K562 (cell line): ENCODE data around the gene OPA3. TPM values are rescaled to one million over a fixed set of nuclear protein-coding genes. Genes with fewer than 3 reads are reported as not detected.

ENCODE experiments used
- CCNT2 ChIP-seq: IDR thresholded peaks from 2 replicates; pipeline ENCODE4 v1.6.1; 2011; ENCODE audit warnings: borderline replicate concordance, low read depth, mild to moderate bottlenecking, moderate library complexity, mixed read lengths, low read length; ENCODE audit not compliant: insufficient read length; ENCODE audit errors: extremely low read depth
- DPF2 ChIP-seq: fragments of 450-650 bp; IDR thresholded peaks from 2 replicates; pipeline ENCODE4 v1.6.1; 2016
- ELF2 ChIP-seq: fragments of 250-450 bp; sonication (Bioruptor Pico); IDR thresholded peaks from 2 replicates; pipeline ENCODE4 v1.5.0; 2021; ENCODE audit warnings: mild to moderate bottlenecking
- FOXA1 ChIP-seq: fragments of 450-650 bp; IDR thresholded peaks from 2 replicates; pipeline ENCODE4 v1.6.1; 2016; ENCODE audit warnings: mild to moderate bottlenecking, borderline replicate concordance
- KAT2B ChIP-seq: IDR thresholded peaks from one replicate; pipeline ENCODE4 v1.6.1; 2012; ENCODE audit warnings: low read depth, mild to moderate bottlenecking, control low read depth, inconsistent platforms, low read length, moderate library complexity
- RAD21 ChIP-seq, 2 experiments: fragments of 250-450 bp in 1 of 2; fragments of 450-650 bp in 1 of 2; sonication (Bioruptor Pico) in 1 of 2; formaldehyde crosslinking in 1 of 2; IDR thresholded peaks in 1 of 2; conservative IDR thresholded peaks in 1 of 2; 2 replicates each; pipeline versions ENCODE4 v1.4.0 to v1.8.0; 2020 to 2022; ENCODE audit warnings: mild to moderate bottlenecking in 2 of 2, moderate library complexity in 1 of 2
- SIX5 ChIP-seq, 2 experiments: IDR thresholded peaks; 2 replicates each; pipeline ENCODE4 v1.6.1; 2011; ENCODE audit warnings: low read length in 2 of 2, borderline replicate concordance in 1 of 2, low read depth in 1 of 2, mild to moderate bottlenecking in 1 of 2, moderate library complexity in 1 of 2; ENCODE audit not compliant: insufficient read depth in 1 of 2
- SP2 ChIP-seq: IDR thresholded peaks from 2 replicates; pipeline ENCODE4 v1.6.1; 2011; ENCODE audit warnings: mild to moderate bottlenecking, low read depth, low read length, moderate library complexity; ENCODE audit not compliant: poor library complexity, severe bottlenecking; ENCODE audit errors: extremely low read depth
- SRSF9 ChIP-seq: fragments of 200-400 bp; formaldehyde crosslinking; IDR thresholded peaks from 2 replicates; pipeline ENCODE4 v1.6.1; 2017; ENCODE audit warnings: low read depth, low read length, borderline replicate concordance
- SUPT5H ChIP-seq: fragments of 450-650 bp; IDR thresholded peaks from 2 replicates; pipeline ENCODE4 v1.6.1; 2016
- TAF9B ChIP-seq: fragments of 450-650 bp; IDR thresholded peaks from 2 replicates; pipeline ENCODE4 v1.6.1; 2018; ENCODE audit warnings: mild to moderate bottlenecking; ENCODE audit not compliant: partially characterized antibody
- ZNF121 ChIP-seq: sonication (generic); formaldehyde crosslinking; conservative IDR thresholded peaks from 2 replicates; pipeline ENCODE4 v1.8.0; 2022; ENCODE audit warnings: missing genetic modification reagents
- ZNF133 ChIP-seq: fragments of 250-450 bp; sonication (Bioruptor Pico); IDR thresholded peaks from 2 replicates; pipeline ENCODE4 v1.4.0; 2020; ENCODE audit warnings: mild to moderate bottlenecking
- ZNF282 ChIP-seq: sonication (generic); formaldehyde crosslinking; IDR thresholded peaks from 2 replicates; pipeline ENCODE4 v1.8.1; 2023; ENCODE audit warnings: missing genetic modification reagents
- ZNF75A ChIP-seq: fragments of 450-650 bp; formaldehyde crosslinking; IDR thresholded peaks from 2 replicates; pipeline ENCODE4 v1.4.0; 2020; ENCODE audit warnings: mild to moderate bottlenecking
- polyA plus RNA-seq, 8 experiments: library from polyadenylated mRNA; depleted of rRNA in 4 of 8; stranded (reverse) in 5 of 8; unstranded in 3 of 8; fragments of >200 nt; fragmentation: Nextera tagmentation in 2 of 8; fragmentation: Illumina TruSeq in 1 of 8; extraction: Ambion mirVana in 2 of 8; extraction: Trizol in 1 of 8; gene quantifications; 2 replicates each; pipeline versions ENCODE4 v1.2.1 to v1.2.3, GENCODE V29; 2011 to 2014; ENCODE audit warnings: inconsistent platforms in 1 of 8, missing spikeins in 1 of 8
- total RNA-seq, 7 experiments: library from RNA; depleted of rRNA in 6 of 7; stranded (reverse); fragments of >200 nt in 6 of 7; fragmentation: Illumina TruSeq in 2 of 7; extraction: Trizol in 2 of 7; gene quantifications; 2 replicates each; pipeline versions ENCODE4 v1.2.1 to v1.2.3, GENCODE V29; 2011 to 2021; ENCODE audit warnings: low replicate concordance in 1 of 7
- TF ChIP-seq, protein P1 (sequence below): fragments of 450-650 bp; formaldehyde crosslinking; IDR thresholded peaks from 2 replicates; pipeline ENCODE4 v1.4.0; 2020; ENCODE audit warnings: mild to moderate bottlenecking
- TF ChIP-seq, protein P2 (sequence below): fragments of 250-450 bp; sonication (Bioruptor Pico); IDR thresholded peaks from 2 replicates; pipeline ENCODE4 v1.4.0; 2020
- TF ChIP-seq, protein P3 (sequence below): fragments of 450-650 bp; IDR thresholded peaks from 2 replicates; pipeline ENCODE4 v1.6.1; 2016; ENCODE audit warnings: low read depth

The OPA3 gene
- total and polyA plus RNA-seq, 9 of the 15 experiments (the other 6 are each of a cell fraction or from before 2014, with no cell fraction given): 1.4 to 18.8 (median 9.0) TPM

DNA sequence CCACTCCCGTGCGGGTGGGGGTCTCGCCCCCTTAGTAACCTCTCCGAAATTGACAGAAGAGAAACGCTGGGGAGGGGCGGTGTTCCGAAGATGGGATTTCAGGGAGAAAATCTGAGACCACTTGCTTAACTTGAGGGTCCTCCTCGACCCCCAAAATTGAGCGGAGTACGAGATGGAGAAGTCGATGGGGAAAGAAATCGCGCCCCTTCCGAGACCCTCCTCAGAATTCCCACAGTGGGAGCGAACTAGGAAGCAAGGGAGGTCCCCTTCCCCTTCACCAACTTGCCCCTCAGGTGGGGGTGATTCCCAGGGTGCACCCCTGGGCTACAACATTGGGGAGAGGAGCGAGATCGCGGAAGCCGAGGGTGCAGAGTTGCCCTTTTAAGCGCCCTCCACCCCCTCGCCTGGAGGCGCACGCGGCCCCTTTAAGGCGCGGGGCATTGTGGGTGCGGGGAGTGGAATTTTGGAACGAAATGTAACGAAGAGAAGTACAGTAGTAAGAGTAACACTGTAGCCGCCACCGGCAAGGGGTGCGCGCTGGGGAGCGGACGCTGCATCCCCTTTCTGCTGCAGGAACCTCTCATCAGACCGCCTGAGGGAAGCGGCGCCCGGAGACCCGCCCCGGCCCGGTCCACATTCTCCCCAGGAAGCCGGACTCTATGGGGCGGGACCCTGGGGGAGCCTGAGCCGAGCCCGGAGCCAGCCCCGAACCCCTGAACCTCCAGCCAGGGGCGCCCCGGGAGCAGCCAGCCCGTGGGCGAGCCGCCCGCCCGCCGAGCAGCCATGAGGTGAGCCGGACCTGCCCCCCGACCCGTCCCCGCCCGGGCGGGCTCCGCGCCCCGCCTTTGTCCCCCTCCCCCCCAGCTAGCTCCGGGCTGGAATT lies 77.4 kb downstream of the OPA3 start, which contains the start of gene VASP (continued):
- no peak for TF ChIP-seq KAT2B
- TF ChIP-seq, protein P1, sequence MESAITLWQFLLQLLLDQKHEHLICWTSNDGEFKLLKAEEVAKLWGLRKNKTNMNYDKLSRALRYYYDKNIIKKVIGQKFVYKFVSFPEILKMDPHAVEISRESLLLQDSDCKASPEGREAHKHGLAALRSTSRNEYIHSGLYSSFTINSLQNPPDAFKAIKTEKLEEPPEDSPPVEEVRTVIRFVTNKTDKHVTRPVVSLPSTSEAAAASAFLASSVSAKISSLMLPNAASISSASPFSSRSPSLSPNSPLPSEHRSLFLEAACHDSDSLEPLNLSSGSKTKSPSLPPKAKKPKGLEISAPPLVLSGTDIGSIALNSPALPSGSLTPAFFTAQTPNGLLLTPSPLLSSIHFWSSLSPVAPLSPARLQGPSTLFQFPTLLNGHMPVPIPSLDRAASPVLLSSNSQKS (CRISPR knock-in tag): no peak
- TF ChIP-seq ELF2: peak; percentile 40; the same call in 1 of the 2 replicates
- TF ChIP-seq, protein P2, sequence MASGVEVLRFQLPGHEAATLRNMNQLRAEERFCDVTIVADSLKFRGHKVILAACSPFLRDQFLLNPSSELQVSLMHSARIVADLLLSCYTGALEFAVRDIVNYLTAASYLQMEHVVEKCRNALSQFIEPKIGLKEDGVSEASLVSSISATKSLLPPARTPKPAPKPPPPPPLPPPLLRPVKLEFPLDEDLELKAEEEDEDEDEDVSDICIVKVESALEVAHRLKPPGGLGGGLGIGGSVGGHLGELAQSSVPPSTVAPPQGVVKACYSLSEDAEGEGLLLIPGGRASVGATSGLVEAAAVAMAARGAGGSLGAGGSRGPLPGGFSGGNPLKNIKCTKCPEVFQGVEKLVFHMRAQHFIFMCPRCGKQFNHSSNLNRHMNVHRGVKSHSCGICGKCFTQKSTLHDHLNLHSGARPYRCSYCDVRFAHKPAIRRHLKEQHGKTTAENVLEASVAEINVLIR: no peak
- TF ChIP-seq SIX5 (IDR thresholded peaks at IDR 0.05; ENCODE audit: borderline replicate concordance in 1 of 2, insufficient read depth in 1 of 2, low read depth in 1 of 2, low read length in 2 of 2): no peak
- no peak for TF ChIP-seq ZNF133 (CRISPR knock-in tag)
- no peak for TF ChIP-seq SP2
- TF ChIP-seq ZNF282 (CRISPR knock-in tag): no peak
- no peak for TF ChIP-seq ZNF75A (CRISPR knock-in tag)
- TF ChIP-seq FOXA1: no peak
- peak; percentile 96 for TF ChIP-seq SUPT5H
- peak; percentile 70 for TF ChIP-seq TAF9B
- TF ChIP-seq DPF2: no peak
- TF ChIP-seq ZNF121: no peak
- peak; percentile 63 for TF ChIP-seq CCNT2
- TF ChIP-seq SRSF9: no peak
- TF ChIP-seq, protein P3, sequence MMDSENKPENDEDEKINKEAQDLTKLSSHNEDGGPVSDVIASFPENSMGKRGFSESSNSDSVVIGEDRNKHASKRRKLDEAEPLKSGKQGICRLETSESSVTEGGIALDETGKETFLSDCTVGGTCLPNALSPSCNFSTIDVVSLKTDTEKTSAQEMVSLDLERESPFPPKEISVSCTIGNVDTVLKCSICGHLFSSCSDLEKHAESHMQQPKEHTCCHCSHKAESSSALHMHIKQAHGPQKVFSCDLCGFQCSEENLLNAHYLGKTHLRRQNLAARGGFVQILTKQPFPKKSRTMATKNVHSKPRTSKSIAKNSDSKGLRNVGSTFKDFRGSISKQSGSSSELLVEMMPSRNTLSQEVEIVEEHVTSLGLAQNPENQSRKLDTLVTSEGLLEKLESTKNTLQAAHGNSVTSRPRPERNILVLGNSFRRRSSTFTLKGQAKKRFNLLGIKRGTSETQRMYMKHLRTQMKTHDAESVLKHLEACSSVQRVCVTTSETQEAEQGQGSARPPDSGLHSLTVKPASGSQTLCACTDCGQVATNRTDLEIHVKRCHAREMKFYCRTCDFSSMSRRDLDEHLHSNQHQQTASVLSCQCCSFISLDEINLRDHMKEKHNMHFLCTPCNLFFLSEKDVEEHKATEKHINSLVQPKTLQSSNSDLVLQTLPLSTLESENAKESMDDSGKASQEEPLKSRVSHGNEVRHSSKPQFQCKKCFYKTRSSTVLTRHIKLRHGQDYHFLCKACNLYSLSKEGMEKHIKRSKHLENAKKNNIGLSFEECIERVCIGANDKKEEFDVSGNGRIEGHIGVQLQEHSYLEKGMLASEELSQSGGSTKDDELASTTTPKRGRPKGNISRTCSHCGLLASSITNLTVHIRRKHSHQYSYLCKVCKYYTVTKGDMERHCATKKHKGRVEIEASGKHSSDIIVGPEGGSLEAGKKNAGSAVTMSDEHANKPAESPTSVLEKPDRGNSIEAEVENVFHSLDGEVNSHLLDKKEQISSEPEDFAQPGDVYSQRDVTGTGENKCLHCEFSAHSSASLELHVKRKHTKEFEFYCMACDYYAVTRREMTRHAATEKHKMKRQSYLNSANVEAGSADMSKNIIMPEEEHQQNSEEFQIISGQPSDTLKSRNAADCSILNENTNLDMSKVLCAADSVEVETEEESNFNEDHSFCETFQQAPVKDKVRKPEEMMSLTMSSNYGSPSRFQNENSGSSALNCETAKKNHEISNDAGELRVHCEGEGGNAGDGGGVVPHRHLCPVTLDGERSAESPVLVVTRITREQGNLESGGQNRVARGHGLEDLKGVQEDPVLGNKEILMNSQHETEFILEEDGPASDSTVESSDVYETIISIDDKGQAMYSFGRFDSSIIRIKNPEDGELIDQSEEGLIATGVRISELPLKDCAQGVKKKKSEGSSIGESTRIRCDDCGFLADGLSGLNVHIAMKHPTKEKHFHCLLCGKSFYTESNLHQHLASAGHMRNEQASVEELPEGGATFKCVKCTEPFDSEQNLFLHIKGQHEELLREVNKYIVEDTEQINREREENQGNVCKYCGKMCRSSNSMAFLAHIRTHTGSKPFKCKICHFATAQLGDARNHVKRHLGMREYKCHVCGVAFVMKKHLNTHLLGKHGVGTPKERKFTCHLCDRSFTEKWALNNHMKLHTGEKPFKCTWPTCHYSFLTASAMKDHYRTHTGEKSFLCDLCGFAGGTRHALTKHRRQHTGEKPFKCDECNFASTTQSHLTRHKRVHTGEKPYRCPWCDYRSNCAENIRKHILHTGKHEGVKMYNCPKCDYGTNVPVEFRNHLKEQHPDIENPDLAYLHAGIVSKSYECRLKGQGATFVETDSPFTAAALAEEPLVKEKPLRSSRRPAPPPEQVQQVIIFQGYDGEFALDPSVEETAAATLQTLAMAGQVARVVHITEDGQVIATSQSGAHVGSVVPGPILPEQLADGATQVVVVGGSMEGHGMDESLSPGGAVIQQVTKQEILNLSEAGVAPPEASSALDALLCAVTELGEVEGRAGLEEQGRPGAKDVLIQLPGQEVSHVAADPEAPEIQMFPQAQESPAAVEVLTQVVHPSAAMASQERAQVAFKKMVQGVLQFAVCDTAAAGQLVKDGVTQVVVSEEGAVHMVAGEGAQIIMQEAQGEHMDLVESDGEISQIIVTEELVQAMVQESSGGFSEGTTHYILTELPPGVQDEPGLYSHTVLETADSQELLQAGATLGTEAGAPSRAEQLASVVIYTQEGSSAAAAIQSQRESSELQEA: no peak
- no peak for TF ChIP-seq RAD21 (CRISPR knock-in tag; conservative IDR thresholded peaks at IDR 0.05 in 1 of 2, IDR thresholded peaks at IDR 0.05 in 1 of 2)
